Naive thymus-derived CD4-positive, alpha-beta T cell (primary cell): ENCODE results near the gene OSTF1. TPM values are rescaled to one million over a fixed set of nuclear protein-coding genes. Genes with fewer than 3 reads are reported as not detected.

Experiments
- ATAC-seq: fragments of 150-1000 bp; cut with Tn5 transposase; 2 replicates; pipeline ENCODE4 v1.10.0; 2021; ENCODE audit warnings: mild to moderate bottlenecking, moderate library complexity
- CTCF ChIA-PET: fragments of 350-600 bp; sonication (Branson Sonifier 250); formaldehyde crosslinking; loops from one replicate; lab custom pipeline; 2021; ENCODE audit warnings: antibody characterized with exemption; lab: Charles Lee
- POLR2A ChIA-PET: fragments of 350-600 bp; sonication (Branson Sonifier 250); formaldehyde crosslinking; loops from one replicate; lab custom pipeline; 2021; ENCODE audit warnings: antibody characterized with exemption, inconsistent platforms; lab: Charles Lee
- DNase-seq, 9 donors: peaks; one replicate each; pipeline versions ENCODE4 v3.0.0 to v3.0.0-alpha.2; 2020 to 2022; ENCODE audit warnings: mixed read lengths in 1 of 9
- H3K27ac ChIP-seq: one replicate; pipeline ENCODE4 v1.7.0; 2013; ENCODE audit warnings: mild to moderate bottlenecking, low read depth, low read length, moderate library complexity
- H3K27me3 ChIP-seq, 2 donors: one replicate each; pipeline ENCODE4 v1.7.0; 2013; ENCODE audit warnings: low read length in 2 of 2, mild to moderate bottlenecking in 2 of 2, moderate library complexity in 2 of 2; ENCODE audit not compliant: control insufficient read depth in 2 of 2, insufficient read depth in 2 of 2
- H3K36me3 ChIP-seq, 3 experiments: 1 replicate in 2 of 3; 2 replicates in 1 of 3; pipeline ENCODE4 v1.7.0; 2013; ENCODE audit warnings: low read length in 3 of 3, mild to moderate bottlenecking in 3 of 3, moderate library complexity in 1 of 3; ENCODE audit not compliant: insufficient read depth in 3 of 3, control insufficient read depth in 2 of 3
- H3K4me1 ChIP-seq, 2 donors: one replicate each; pipeline ENCODE4 v1.7.0; 2013; ENCODE audit warnings: low read length in 2 of 2, mild to moderate bottlenecking in 2 of 2, moderate library complexity in 1 of 2; ENCODE audit not compliant: control insufficient read depth in 2 of 2, insufficient read depth in 2 of 2
- H3K4me3 ChIP-seq: 2 replicates; pipeline ENCODE4 v1.7.0; 2013; ENCODE audit warnings: mild to moderate bottlenecking, low read length
- H3K9me3 ChIP-seq, 3 experiments: 1 replicate in 2 of 3; 2 replicates in 1 of 3; pipeline ENCODE4 v1.7.0; 2013; ENCODE audit warnings: low read length in 3 of 3; ENCODE audit not compliant: control insufficient read depth in 2 of 3
- H3K27ac Mint-ChIP-seq, 9 donors: one replicate each; pipeline ENCODE4 v1.8.0; 2020 to 2022; ENCODE audit warnings: mixed read lengths in 9 of 9, mild to moderate bottlenecking in 8 of 9, moderate library complexity in 5 of 9, inconsistent platforms in 2 of 9
- H3K27me3 Mint-ChIP-seq, 5 donors: one replicate each; pipeline ENCODE4 v1.8.0; 2021 to 2022; ENCODE audit warnings: mixed read lengths in 5 of 5, mild to moderate bottlenecking in 1 of 5
- H3K36me3 Mint-ChIP-seq, 5 donors: one replicate each; pipeline ENCODE4 v1.8.0; 2020 to 2022; ENCODE audit warnings: mixed read lengths in 5 of 5, mild to moderate bottlenecking in 3 of 5, inconsistent platforms in 1 of 5
- H3K4me1 Mint-ChIP-seq, 7 donors: one replicate each; pipeline ENCODE4 v1.8.0; 2020 to 2022; ENCODE audit warnings: mixed read lengths in 7 of 7, mild to moderate bottlenecking in 3 of 7, inconsistent platforms in 1 of 7
- H3K4me3 Mint-ChIP-seq, 10 donors: one replicate each; pipeline ENCODE4 v1.8.0; 2020 to 2022; ENCODE audit warnings: mild to moderate bottlenecking in 10 of 10, mixed read lengths in 10 of 10, moderate library complexity in 6 of 10, inconsistent platforms in 2 of 10
- H3K9me3 Mint-ChIP-seq, 11 donors: one replicate each; pipeline ENCODE4 v1.8.0; 2020 to 2022; ENCODE audit warnings: mixed read lengths in 11 of 11, mild to moderate bottlenecking in 4 of 11, inconsistent platforms in 1 of 11, moderate library complexity in 1 of 11
- intact Hi-C, 2 donors: fragments of 100-400 bp; cut with micrococcal nuclease; formaldehyde crosslinking; loops; one replicate each; pipeline ENCODE4 v1.15.1; 2023
- polyA plus RNA-seq, 2 donors: library from polyadenylated mRNA; unstranded; fragments of 300-500 nt; fragmentation: Illumina TruSeq; gene quantifications; one replicate each; pipeline ENCODE4 v1.2.3, GENCODE V29; 2021
- total RNA-seq, 6 experiments: library from RNA in 5 of 6; stranded (reverse) in 5 of 6; gene quantifications; 1 replicate in 5 of 6; 2 replicates in 1 of 6; pipeline ENCODE4 v1.2.3 and lab custom pipeline; 2021 to 2026

The OSTF1 gene
- total and polyA plus RNA-seq, 7 experiments from 2014 or later: 38.7 to 141 (median 88.0) TPM

DNA sequence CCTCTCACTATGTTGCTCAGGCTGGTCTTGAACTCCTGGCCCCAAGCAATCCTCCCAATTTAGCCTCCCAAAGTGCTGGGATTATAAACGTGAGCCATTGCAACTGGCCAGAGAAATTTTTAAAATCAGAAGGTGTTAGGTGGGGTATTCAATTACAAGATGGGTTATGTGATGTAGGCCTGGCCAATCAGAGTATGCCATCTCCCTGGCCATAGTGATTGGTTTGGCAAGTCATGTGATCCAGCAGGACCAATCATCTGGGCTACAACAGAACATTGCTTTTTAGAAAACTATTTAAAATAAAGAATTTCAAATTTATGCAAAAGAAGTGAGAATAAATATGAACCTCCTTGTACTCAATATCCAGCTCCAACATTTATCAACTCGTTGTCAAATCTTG lies 22.8 kb upstream of the OSTF1 start:
- ChIA-PET POLR2A (interaction anchor here (1.2 kb wide), 1 partner anchor 10 kb away, joined by 5 read pairs; no protein-coding TSS in a partner anchor), CTCF (no interaction called here)
- Mint-ChIP-seq H3K9me3 (no peaks in the 10 kb centered on the region), H3K27me3 (no peaks in the 10 kb centered on the region), H3K27ac (no peak overlapping the region), H3K4me3 (no peak overlapping the region), H3K36me3 (peaks cover 5 to 47% (median 29%) of the 10 kb centered on the region in 5 donors), H3K4me1 (peaks cover 0 to 21% (median 6%) of the 10 kb centered on the region in 7 donors)
- no peaks in the 10 kb centered on the region for H3K4me1 ChIP-seq
- no peaks in the 10 kb centered on the region for H3K27me3 ChIP-seq
- ATAC-seq (no peak), DNase-seq (no peak)
- H3K36me3 ChIP-seq: peaks cover 4 to 72% (median 7%) of the 10 kb centered on the region in 3 experiments
- no peaks in the 10 kb centered on the region for H3K9me3 ChIP-seq
- H3K4me3 ChIP-seq: no peak overlapping the region
- H3K27ac ChIP-seq: no peak overlapping the region
- intact Hi-C loops: no loop called here

DNA sequence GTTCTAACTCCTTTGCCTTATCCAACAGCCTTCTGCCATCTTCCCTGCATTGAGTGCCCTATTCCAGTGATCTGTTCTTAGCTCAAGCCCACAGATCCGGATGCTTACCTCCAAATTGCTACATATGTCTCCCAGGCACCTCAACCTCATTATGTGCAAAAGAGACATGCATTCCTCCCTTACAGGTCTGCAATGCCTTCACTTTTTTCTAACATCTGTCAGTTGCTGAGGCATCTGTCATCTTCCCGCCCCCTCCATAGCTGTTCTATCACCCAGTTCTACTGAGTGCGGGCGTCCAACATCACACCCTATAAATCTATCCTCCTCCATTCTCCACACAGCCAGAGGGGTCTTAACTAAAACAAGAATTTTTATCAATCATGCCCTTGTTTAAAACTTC lies 20.4 kb upstream of the OSTF1 start:
- no peak for DNase-seq
- Mint-ChIP-seq H3K4me1 (peaks cover 10 to 38% (median 23%) of the 10 kb centered on the region in 7 donors), H3K36me3 (peaks cover 10 to 50% (median 29%) of the 10 kb centered on the region in 5 donors), H3K27ac (peak overlapping the region in 8 of 9 donors; percentile 1 to 82 (median 26)), H3K27me3 (no peaks in the 10 kb centered on the region), H3K4me3 (no peak overlapping the region), H3K9me3 (no peaks in the 10 kb centered on the region)
- peaks cover 0 to 59% (median 4%) of the 10 kb centered on the region in 3 experiments for H3K36me3 ChIP-seq
- POLR2A ChIA-PET: interaction anchor here (0.6 kb wide), 1 partner anchor 22 kb away, joined by 4 read pairs; no protein-coding TSS in a partner anchor
- peaks cover 8 to 10% of the 10 kb centered on the region in 2 donors for H3K4me1 ChIP-seq
- intact Hi-C loops: no loop called here
- ATAC-seq: no peak
- no peaks in the 10 kb centered on the region for H3K9me3 ChIP-seq
- no peak overlapping the region for H3K27ac ChIP-seq
- H3K27me3 ChIP-seq: no peaks in the 10 kb centered on the region
- no peak overlapping the region for H3K4me3 ChIP-seq
- CTCF ChIA-PET: interaction anchor here (1.5 to 2.0 kb wide), 2 partner anchors 65 to 294 kb away, joined by 3 to 7 read pairs; no protein-coding TSS in a partner anchor

DNA sequence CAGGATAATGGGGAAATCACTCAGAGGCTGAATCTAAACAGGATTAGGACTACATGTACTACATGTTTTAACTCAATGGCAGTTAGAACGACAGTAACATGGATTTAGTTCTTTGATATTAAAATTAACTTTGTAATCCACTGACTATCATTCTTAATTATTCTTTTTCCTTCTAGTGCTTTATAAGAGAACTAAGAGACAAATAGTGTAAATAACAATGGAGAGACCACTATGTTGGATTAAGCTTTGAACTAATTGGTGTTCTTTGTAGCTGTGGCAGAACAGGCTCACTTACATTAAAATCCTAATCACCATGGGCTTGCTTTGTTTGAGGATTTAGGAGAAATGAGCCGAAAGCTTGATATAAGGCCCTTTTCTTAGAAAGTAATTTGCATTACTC lies 19.1 kb upstream of the OSTF1 start:
- ATAC-seq (no peak), DNase-seq (no peak)
- no peak overlapping the region for H3K4me3 Mint-ChIP-seq
- Histone ChIP-seq H3K9me3 (no peaks in the 10 kb centered on the region), H3K4me3 (no peak overlapping the region), H3K4me1 (peaks cover 8 to 10% of the 10 kb centered on the region in 2 donors), H3K27me3 (no peaks in the 10 kb centered on the region), H3K27ac (no peak overlapping the region), H3K36me3 (peaks cover 0 to 54% (median 4%) of the 10 kb centered on the region in 3 experiments)
- H3K9me3 Mint-ChIP-seq: no peaks in the 10 kb centered on the region
- H3K4me1 Mint-ChIP-seq: peaks cover 14 to 38% (median 21%) of the 10 kb centered on the region in 7 donors
- ChIA-PET CTCF (no interaction called here), POLR2A (no interaction called here)
- H3K36me3 Mint-ChIP-seq: peaks cover 10 to 46% (median 28%) of the 10 kb centered on the region in 5 donors
- intact Hi-C loops: no loop called here
- H3K27me3 Mint-ChIP-seq: no peaks in the 10 kb centered on the region
- H3K27ac Mint-ChIP-seq: peak overlapping the region in 2 of 9 donors; percentile 14 to 59

DNA sequence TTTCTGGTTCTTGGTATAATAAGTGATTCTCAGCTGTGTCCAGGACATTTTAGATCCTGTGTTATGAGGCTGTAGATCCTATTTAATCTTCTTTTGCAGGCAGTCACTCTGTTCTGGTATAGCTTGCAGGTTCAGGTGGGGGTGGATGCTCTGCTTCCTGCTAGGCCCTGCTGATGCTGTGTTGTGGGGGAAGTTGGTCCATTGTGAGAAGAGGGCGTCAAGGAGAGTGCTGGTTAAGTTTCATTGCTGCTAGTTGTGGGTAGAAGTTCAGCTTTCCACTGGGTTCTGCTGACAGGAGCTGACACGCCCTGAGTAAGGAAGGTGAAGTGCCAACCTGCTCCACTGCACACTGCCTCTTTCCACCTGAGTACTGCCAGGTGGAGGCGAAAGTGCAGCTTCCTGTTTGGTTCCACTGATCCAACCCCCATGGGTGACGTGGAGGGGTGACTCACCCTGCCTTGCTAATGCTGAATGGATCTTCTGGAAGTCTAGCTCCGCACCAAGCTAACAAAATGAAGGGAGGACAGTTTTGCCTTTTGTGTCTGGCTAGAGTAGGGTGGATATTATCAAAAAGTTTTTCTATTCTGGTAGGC lies 16.7 kb upstream of the OSTF1 start:
- peak in 7 of 9 donors; percentile 20 to 75 (median 35) for DNase-seq
- Histone ChIP-seq H3K9me3 (no peaks in the 10 kb centered on the region), H3K4me3 (no peak overlapping the region), H3K4me1 (peaks cover 8 to 10% of the 10 kb centered on the region in 2 donors), H3K36me3 (peaks cover 0 to 44% (median 3%) of the 10 kb centered on the region in 3 experiments), H3K27ac (peak overlapping the region; percentile 25), H3K27me3 (no peaks in the 10 kb centered on the region)
- H3K4me1 Mint-ChIP-seq: peaks cover 14 to 35% (median 21%) of the 10 kb centered on the region in 7 donors
- H3K9me3 Mint-ChIP-seq: no peaks in the 10 kb centered on the region
- H3K27me3 Mint-ChIP-seq: no peaks in the 10 kb centered on the region
- intact Hi-C loops: loop anchor here in 1 of 2 donors (1.0 to 2.0 kb wide), 2 partner anchors 17 to 43 kb away; partner anchors contain the start of genes CARNMT1, NMRK1 and OSTF1
- CTCF ChIA-PET: interaction anchor here (0.7 to 1.0 kb wide), 2 partner anchors 41 to 296 kb away, joined by 3 read pairs; no protein-coding TSS in a partner anchor
- peaks cover 10 to 35% (median 23%) of the 10 kb centered on the region in 5 donors for H3K36me3 Mint-ChIP-seq
- peak overlapping the region in 1 of 10 donors; percentile 13 for H3K4me3 Mint-ChIP-seq
- POLR2A ChIA-PET: interaction anchor here (0.6 to 1.0 kb wide), 4 partner anchors 15 to 81 kb away, joined by 3 read pairs; no protein-coding TSS in a partner anchor
- peak overlapping the region; percentile 26 to 96 (median 79) for H3K27ac Mint-ChIP-seq
- ATAC-seq: peak; percentile 79

DNA sequence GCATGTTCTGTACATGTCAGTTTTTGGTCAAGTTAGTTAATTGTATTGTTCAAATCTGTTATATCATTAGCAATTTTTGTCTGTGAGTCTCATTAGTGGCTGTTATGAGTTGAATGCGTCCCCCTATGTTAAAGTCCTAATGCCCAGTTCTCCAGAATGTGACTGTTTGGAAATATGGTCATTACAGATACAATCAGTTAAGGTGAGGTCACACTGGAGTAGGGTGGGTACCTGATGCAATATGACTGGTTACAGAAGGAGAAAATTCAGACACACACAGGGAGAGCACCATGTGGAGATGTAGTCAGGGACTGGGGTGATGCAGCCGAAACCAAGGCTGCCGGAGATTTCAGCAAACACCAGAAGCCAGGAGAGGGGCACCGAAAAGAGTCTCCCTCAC lies 15.4 kb upstream of the OSTF1 start:
- POLR2A ChIA-PET: no interaction called here

DNA sequence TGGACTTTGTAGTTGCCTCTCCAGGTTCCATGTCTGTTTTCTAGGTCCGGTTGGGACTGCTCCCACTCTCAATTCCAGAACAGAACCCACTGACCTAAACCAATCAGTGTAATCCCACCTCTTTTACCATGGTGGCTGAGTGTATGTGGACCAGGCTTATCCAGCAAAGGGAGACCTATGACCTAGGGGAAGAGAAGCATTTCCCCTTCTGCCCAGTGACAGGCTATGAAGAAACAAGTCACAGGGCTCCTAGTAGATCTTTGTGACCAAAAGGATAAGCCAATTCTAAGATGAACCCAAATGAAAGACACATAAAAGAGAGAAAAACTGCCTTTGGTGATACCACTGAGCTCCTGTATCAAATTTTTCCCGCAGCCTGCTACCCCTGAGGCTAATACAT lies 6.7 kb upstream of the OSTF1 start:
- intact Hi-C loops: loop anchor here in 1 of 2 donors (10.0 kb wide), 1 partner anchor 1927 kb away; the partner anchor contains the start of gene ANXA1
- ATAC-seq (no peak), DNase-seq (no peak)
- Mint-ChIP-seq H3K27me3 (no peaks in the 10 kb centered on the region), H3K4me3 (no peak overlapping the region), H3K4me1 (peaks cover 22 to 55% (median 42%) of the 10 kb centered on the region in 7 donors), H3K9me3 (no peaks in the 10 kb centered on the region), H3K36me3 (peaks cover 8 to 32% (median 23%) of the 10 kb centered on the region in 5 donors), H3K27ac (peak overlapping the region in 5 of 9 donors; percentile 26 to 72 (median 52))
- H3K27ac ChIP-seq: no peak overlapping the region
- no peaks in the 10 kb centered on the region for H3K27me3 ChIP-seq
- ChIA-PET POLR2A (no interaction called here), CTCF (interaction anchor here (1.5 kb wide), 1 partner anchor 131 kb away, joined by 3 read pairs; no protein-coding TSS in a partner anchor)
- H3K9me3 ChIP-seq: no peaks in the 10 kb centered on the region
- H3K4me3 ChIP-seq: no peak overlapping the region
- H3K36me3 ChIP-seq: peaks cover 0 to 38% (median 8%) of the 10 kb centered on the region in 3 experiments
- peaks cover 6 to 16% of the 10 kb centered on the region in 2 donors for H3K4me1 ChIP-seq

More for the DNA sequence above, 15.4 kb upstream of the OSTF1 start:
- Histone ChIP-seq H3K36me3 (peaks cover 0 to 34% (median 0%) of the 10 kb centered on the region in 3 experiments), H3K27me3 (no peaks in the 10 kb centered on the region), H3K4me1 (peaks cover 8 to 10% of the 10 kb centered on the region in 2 donors), H3K4me3 (no peak overlapping the region), H3K9me3 (no peaks in the 10 kb centered on the region), H3K27ac (no peak overlapping the region)
- DNase-seq: no peak
- no peak overlapping the region for H3K4me3 Mint-ChIP-seq
- H3K36me3 Mint-ChIP-seq: peaks cover 5 to 25% (median 20%) of the 10 kb centered on the region in 5 donors
- intact Hi-C loops: no loop called here
- CTCF ChIA-PET: no interaction called here
- no peaks in the 10 kb centered on the region for H3K9me3 Mint-ChIP-seq
- H3K27me3 Mint-ChIP-seq: no peaks in the 10 kb centered on the region
- H3K27ac Mint-ChIP-seq: peak overlapping the region in 5 of 9 donors; percentile 2 to 82 (median 58)
- ATAC-seq: no peak
- peaks cover 11 to 38% (median 26%) of the 10 kb centered on the region in 7 donors for H3K4me1 Mint-ChIP-seq
